H9 (cell line): ENCODE results near the gene TLR8. TPM values are rescaled to one million over a fixed set of nuclear protein-coding genes. Genes with fewer than 3 reads are reported as not detected.

Experiments
- DNase-seq: peaks from one replicate; pipeline ENCODE4 v3.0.0-alpha.2; 2017
- H2AFZ ChIP-seq: one replicate; pipeline ENCODE4 v1.6.1; 2013; ENCODE audit warnings: mild to moderate bottlenecking, low read length, control low read depth, moderate library complexity
- H2AK5ac ChIP-seq: 2 replicates; pipeline ENCODE4 v1.6.1; 2013; ENCODE audit warnings: low read length, control low read depth, mixed read lengths; ENCODE audit not compliant: insufficient read length
- H2BK120ac ChIP-seq: one replicate; pipeline ENCODE4 v1.6.1; 2013; ENCODE audit warnings: low read depth, mild to moderate bottlenecking, low read length, control low read depth, inconsistent platforms; ENCODE audit not compliant: poor library complexity, severe bottlenecking
- H2BK12ac ChIP-seq: 2 replicates; pipeline ENCODE4 v1.6.1; 2013; ENCODE audit warnings: low read length, control low read depth, mixed read lengths, low read depth; ENCODE audit not compliant: insufficient read length
- H2BK15ac ChIP-seq: 2 replicates; pipeline ENCODE4 v1.6.1; 2013; ENCODE audit warnings: low read depth, low read length, control low read depth
- H2BK20ac ChIP-seq: one replicate; pipeline ENCODE4 v1.6.1; 2013; ENCODE audit warnings: low read depth, mild to moderate bottlenecking, low read length, control low read depth, inconsistent platforms; ENCODE audit not compliant: poor library complexity, severe bottlenecking
- H2BK5ac ChIP-seq: 2 replicates; pipeline ENCODE4 v1.6.1; 2013; ENCODE audit warnings: low read length, control low read depth, mixed read lengths; ENCODE audit not compliant: insufficient read length
- H3K14ac ChIP-seq: 2 replicates; pipeline ENCODE4 v1.6.1; 2013; ENCODE audit warnings: low read length, control low read depth; ENCODE audit not compliant: insufficient read depth
- H3K18ac ChIP-seq: 2 replicates; pipeline ENCODE4 v1.6.1; 2013; ENCODE audit warnings: low read depth, mild to moderate bottlenecking, mixed read lengths, low read length, control low read depth; ENCODE audit not compliant: insufficient read length
- H3K23ac ChIP-seq: 2 replicates; pipeline ENCODE4 v1.6.1; 2013; ENCODE audit warnings: low read length, control low read depth, mixed read lengths, low read depth; ENCODE audit not compliant: insufficient read length
- H3K23me2 ChIP-seq: 2 replicates; pipeline ENCODE4 v1.6.1; 2013; ENCODE audit warnings: low read depth, mild to moderate bottlenecking, mixed read lengths, low read length, control low read depth; ENCODE audit not compliant: insufficient read length, poor library complexity, severe bottlenecking
- H3K27ac ChIP-seq: 2 replicates; pipeline ENCODE4 v1.5.1; 2013; ENCODE audit warnings: low read length, control low read depth, mixed read lengths, low read depth; ENCODE audit not compliant: insufficient read length
- H3K27me3 ChIP-seq: 2 replicates; pipeline ENCODE4 v1.6.1; 2013; ENCODE audit warnings: low read length, control low read depth, inconsistent platforms; ENCODE audit not compliant: insufficient read depth
- H3K4ac ChIP-seq: 2 replicates; pipeline ENCODE4 v1.6.1; 2013; ENCODE audit warnings: low read depth, mild to moderate bottlenecking, control low read depth, inconsistent platforms, low read length, moderate library complexity
- H3K4me1 ChIP-seq: 2 replicates; pipeline ENCODE4 v1.6.1; 2013; ENCODE audit warnings: low read length, control low read depth, inconsistent platforms; ENCODE audit not compliant: insufficient read depth
- H3K4me2 ChIP-seq: 2 replicates; pipeline ENCODE4 v1.6.1; 2013; ENCODE audit warnings: low read length, control low read depth, mixed read lengths; ENCODE audit not compliant: insufficient read length, insufficient read depth
- H3K56ac ChIP-seq: 2 replicates; pipeline ENCODE4 v1.6.1; 2013; ENCODE audit warnings: low read depth, mild to moderate bottlenecking, mixed read lengths, low read length, control low read depth; ENCODE audit not compliant: insufficient read length
- H3K79me1 ChIP-seq: 2 replicates; pipeline ENCODE4 v1.6.1; 2013; ENCODE audit warnings: low read depth, mild to moderate bottlenecking, moderate library complexity, low read length, control low read depth, inconsistent platforms; ENCODE audit not compliant: insufficient read depth, poor library complexity, severe bottlenecking
- H3K79me2 ChIP-seq: 2 replicates; pipeline ENCODE4 v1.6.1; 2013; ENCODE audit warnings: low read length, control low read depth, inconsistent platforms; ENCODE audit not compliant: insufficient read depth
- H3K9ac ChIP-seq: 2 replicates; pipeline ENCODE4 v1.6.1; 2013; ENCODE audit warnings: low read length, control low read depth, mixed read lengths; ENCODE audit not compliant: insufficient read length; ENCODE audit errors: extremely low read depth
- H3K9me3 ChIP-seq: one replicate; pipeline ENCODE4 v1.6.1; 2013; ENCODE audit warnings: low read depth, low read length, inconsistent platforms; ENCODE audit not compliant: control insufficient read depth
- H3T11ph ChIP-seq: one replicate; pipeline ENCODE4 v1.6.1; 2013; ENCODE audit warnings: mild to moderate bottlenecking, low read length, control low read depth, inconsistent platforms
- H4K20me1 ChIP-seq: one replicate; pipeline ENCODE4 v1.6.1; 2013; ENCODE audit not compliant: control insufficient read depth, insufficient read length, insufficient read depth
- H4K5ac ChIP-seq: 2 replicates; pipeline ENCODE4 v1.6.1; 2013; ENCODE audit warnings: low read depth, mild to moderate bottlenecking, mixed read lengths, low read length, control low read depth; ENCODE audit not compliant: insufficient read length
- H4K8ac ChIP-seq: replicated peaks from 2 replicates; pipeline ENCODE4 v1.6.1; 2013; ENCODE audit warnings: low read length, control low read depth, mixed read lengths, low read depth; ENCODE audit not compliant: insufficient read length
- H4K91ac ChIP-seq: 2 replicates; pipeline ENCODE4 v1.6.1; 2013; ENCODE audit warnings: low read depth, mild to moderate bottlenecking, moderate library complexity, mixed read lengths, low read length, control low read depth; ENCODE audit not compliant: insufficient read length
- H3K27ac Mint-ChIP-seq, 3 experiments: 2 replicates in 2 of 3; 3 replicates in 1 of 3; pipeline ENCODE4 v1.8.0; 2020 to 2021; ENCODE audit warnings: mixed read lengths in 3 of 3, mild to moderate bottlenecking in 1 of 3, moderate library complexity in 1 of 3
- H3K27me3 Mint-ChIP-seq: 2 replicates; pipeline ENCODE4 v1.8.0; 2021; ENCODE audit warnings: low read depth, mild to moderate bottlenecking, moderate library complexity, mixed read lengths
- H3K36me3 Mint-ChIP-seq, 3 experiments: 2 replicates in 2 of 3; 3 replicates in 1 of 3; pipeline ENCODE4 v1.8.0; 2020 to 2021; ENCODE audit warnings: low read depth in 3 of 3, mixed read lengths in 3 of 3; ENCODE audit not compliant: insufficient read depth in 1 of 3
- H3K4me1 Mint-ChIP-seq, 2 experiments: 2 replicates each; pipeline ENCODE4 v1.8.0; 2020; ENCODE audit warnings: mixed read lengths in 2 of 2
- H3K4me3 Mint-ChIP-seq, 2 experiments: 2 replicates in 1 of 2; 3 replicates in 1 of 2; pipeline ENCODE4 v1.8.0; 2020 to 2021; ENCODE audit warnings: mild to moderate bottlenecking in 2 of 2, mixed read lengths in 2 of 2, moderate library complexity in 1 of 2
- H3K9me3 Mint-ChIP-seq, 2 experiments: 2 replicates in 1 of 2; 3 replicates in 1 of 2; pipeline ENCODE4 v1.8.0; 2020; ENCODE audit warnings: mild to moderate bottlenecking in 2 of 2, mixed read lengths in 2 of 2, moderate library complexity in 1 of 2
- WGBS: extraction: QIAGEN DNeasy Blood & Tissue Kit; methylation state at CpG from one replicate; pipeline ENCODE4 v1.1.7; 2013; ENCODE audit warnings: missing lambda C conversion rate, low lambda C conversion rate, mixed read lengths; ENCODE audit not compliant: insufficient read length; ENCODE audit errors: extremely low coverage; 5-methylcytosine and 5-hydroxymethylcytosine counted together
- total RNA-seq: library from RNA; stranded (reverse); gene quantifications from 2 replicates; pipeline ENCODE4 v1.2.1, GENCODE V29; 2021
- TF ChIP-seq, protein P1 (sequence below): fragments of 200-600 bp; sonication (generic); conservative IDR thresholded peaks from 3 replicates; pipeline ENCODE4 v1.8.0; 2021; ENCODE audit warnings: antibody characterized with exemption, mild to moderate bottlenecking

The TLR8 gene
- total RNA-seq, 1 experiment from 2014 or later, result not detected

DNA sequence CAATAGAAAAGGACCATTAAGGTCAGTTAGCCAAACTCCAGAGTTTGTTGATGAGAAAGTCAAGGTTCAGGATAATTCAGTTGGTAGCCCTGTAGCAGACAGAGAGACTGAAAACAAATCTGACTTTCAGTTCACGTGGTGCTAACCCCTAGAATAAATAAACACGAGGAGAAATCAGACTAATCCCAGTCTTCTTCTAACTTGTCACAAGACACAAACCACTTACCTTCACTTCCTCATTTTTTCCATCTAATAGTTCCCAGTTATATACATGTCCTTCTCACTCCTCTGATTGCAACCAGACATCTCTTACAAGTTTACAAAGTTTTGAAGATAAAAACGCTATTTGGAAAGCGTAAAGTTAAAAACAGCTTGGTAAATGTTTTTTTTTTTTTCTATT is 31.8 kb upstream of the TLR8 start:
- Histone ChIP-seq H2AK5ac (no peak overlapping the region), H3K56ac (no peak overlapping the region), H3K79me2 (no peaks in the 10 kb centered on the region), H4K8ac (no peak overlapping the region), H3K4me1 (no peaks in the 10 kb centered on the region), H3K9me3 (no peaks in the 10 kb centered on the region), H4K20me1 (no peaks in the 10 kb centered on the region), H3K14ac (no peak overlapping the region), H2AFZ (no peak overlapping the region), H2BK120ac (no peak overlapping the region), H3K27ac (no peak overlapping the region), H2BK20ac (no peak overlapping the region), H2BK5ac (no peak overlapping the region), H3T11ph (no peak overlapping the region), H3K79me1 (no peaks in the 10 kb centered on the region), H3K23ac (no peak overlapping the region), H3K4me2 (no peak overlapping the region), H3K23me2 (no peaks in the 10 kb centered on the region), H2BK12ac (no peak overlapping the region), H4K5ac (no peak overlapping the region), H3K27me3 (no peaks in the 10 kb centered on the region), H3K9ac (no peak overlapping the region), H3K4ac (no peak overlapping the region), H4K91ac (no peak overlapping the region), H3K18ac (no peak overlapping the region), H2BK15ac (no peak overlapping the region)
- DNase-seq, result no peak
- peaks cover 50 to 56% of the 10 kb centered on the region in 2 experiments for H3K9me3 Mint-ChIP-seq
- H3K4me1 Mint-ChIP-seq, result peaks cover 9 to 13% of the 10 kb centered on the region in 2 experiments
- H3K4me3 Mint-ChIP-seq, result no peak overlapping the region
- WGBS, result no CpG with 5 or more reads among the region's 4 CpGs
- no peaks in the 10 kb centered on the region for H3K27me3 Mint-ChIP-seq
- H3K27ac Mint-ChIP-seq, result no peak overlapping the region
- H3K36me3 Mint-ChIP-seq, result no peaks in the 10 kb centered on the region; a peak in 1 of 7 replicates
- TF ChIP-seq, protein P1, sequence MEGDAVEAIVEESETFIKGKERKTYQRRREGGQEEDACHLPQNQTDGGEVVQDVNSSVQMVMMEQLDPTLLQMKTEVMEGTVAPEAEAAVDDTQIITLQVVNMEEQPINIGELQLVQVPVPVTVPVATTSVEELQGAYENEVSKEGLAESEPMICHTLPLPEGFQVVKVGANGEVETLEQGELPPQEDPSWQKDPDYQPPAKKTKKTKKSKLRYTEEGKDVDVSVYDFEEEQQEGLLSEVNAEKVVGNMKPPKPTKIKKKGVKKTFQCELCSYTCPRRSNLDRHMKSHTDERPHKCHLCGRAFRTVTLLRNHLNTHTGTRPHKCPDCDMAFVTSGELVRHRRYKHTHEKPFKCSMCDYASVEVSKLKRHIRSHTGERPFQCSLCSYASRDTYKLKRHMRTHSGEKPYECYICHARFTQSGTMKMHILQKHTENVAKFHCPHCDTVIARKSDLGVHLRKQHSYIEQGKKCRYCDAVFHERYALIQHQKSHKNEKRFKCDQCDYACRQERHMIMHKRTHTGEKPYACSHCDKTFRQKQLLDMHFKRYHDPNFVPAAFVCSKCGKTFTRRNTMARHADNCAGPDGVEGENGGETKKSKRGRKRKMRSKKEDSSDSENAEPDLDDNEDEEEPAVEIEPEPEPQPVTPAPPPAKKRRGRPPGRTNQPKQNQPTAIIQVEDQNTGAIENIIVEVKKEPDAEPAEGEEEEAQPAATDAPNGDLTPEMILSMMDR, result no peak
